Neural crest cell (in vitro differentiated cells): Measurements from ENCODE around the gene KRT84. TPM values are rescaled to one million over a fixed set of nuclear protein-coding genes. Genes with fewer than 3 reads are reported as not detected.
"Not testable (repeated sequence)": the region's sequence is repeated elsewhere in the genome, so short reads cannot be mapped to it uniquely, and the experiment has no call there.

Source experiments
- DNase-seq: peaks from one replicate; pipeline ENCODE4 v3.0.0; 2021; ENCODE audit warnings: low read depth, mixed read lengths, low spot score
- H3K27ac Mint-ChIP-seq: one replicate; pipeline ENCODE4 v1.8.0; 2021; ENCODE audit warnings: mild to moderate bottlenecking, mixed read lengths; ENCODE audit not compliant: unreplicated experiment
- H3K27me3 Mint-ChIP-seq: 2 replicates; pipeline ENCODE4 v1.8.0; 2021; ENCODE audit warnings: low read depth, mild to moderate bottlenecking, mixed read lengths
- H3K36me3 Mint-ChIP-seq: 2 replicates; pipeline ENCODE4 v1.8.0; 2021; ENCODE audit warnings: low read depth, mild to moderate bottlenecking, mixed read lengths
- H3K4me1 Mint-ChIP-seq: 2 replicates; pipeline ENCODE4 v1.8.0; 2021; ENCODE audit warnings: mixed read lengths
- H3K4me3 Mint-ChIP-seq: one replicate; pipeline ENCODE4 v1.8.0; 2021; ENCODE audit warnings: mild to moderate bottlenecking, mixed read lengths
- H3K9me3 Mint-ChIP-seq: 2 replicates; pipeline ENCODE4 v1.8.0; 2021; ENCODE audit warnings: mixed read lengths
- CTCF ChIP-seq: fragments of 200-600 bp; sonication (generic); conservative IDR thresholded peaks from 2 replicates; pipeline ENCODE4 v1.5.0; 2021; ENCODE audit warnings: antibody characterized with exemption, mild to moderate bottlenecking
- total RNA-seq: library from RNA; stranded (reverse); gene quantifications from 2 replicates; pipeline ENCODE4 v1.2.1, GENCODE V29; 2021

Gene KRT84
- total RNA-seq, 1 donor from 2014 or later, result not detected

DNA sequence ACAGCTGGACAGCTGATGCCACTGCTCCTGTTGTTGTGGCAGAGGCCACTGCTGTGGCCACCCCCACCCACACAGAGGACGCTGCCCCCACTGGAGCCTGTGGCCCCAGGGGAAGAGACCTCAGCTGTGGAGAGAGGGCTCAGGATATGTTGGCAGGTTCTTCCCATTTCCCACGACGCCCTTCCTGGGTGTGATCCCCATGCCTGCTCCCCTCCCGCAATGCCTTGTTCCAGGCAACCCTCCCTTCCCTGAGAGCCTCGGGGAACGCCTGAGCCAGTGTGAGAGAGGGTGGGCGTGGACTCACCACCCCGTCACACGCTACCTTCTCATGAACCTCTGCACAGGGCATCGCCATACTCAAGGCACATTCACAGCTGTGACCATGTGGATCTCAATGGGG lies 26.4 kb upstream of the KRT84 start:
- no peak for DNase-seq
- TF ChIP-seq CTCF, result no peak
- Mint-ChIP-seq H3K27me3 (peaks cover 2% of the 10 kb centered on the region), H3K36me3 (peaks cover 4% of the 10 kb centered on the region), H3K4me3 (no peak overlapping the region), H3K4me1 (peaks cover 6% of the 10 kb centered on the region), H3K27ac (no peak overlapping the region), H3K9me3 (peaks cover 3% of the 10 kb centered on the region)

- not testable (repeated sequence) for H3K4me3 Mint-ChIP-seq, H3K4me1 Mint-ChIP-seq, H3K27ac Mint-ChIP-seq, H3K27me3 Mint-ChIP-seq, H3K36me3 Mint-ChIP-seq, H3K9me3 Mint-ChIP-seq, DNase-seq
These were observed 25.3 kb upstream of the KRT84 start for GRCh38 chr12:52410589-52411248.

GRCh38 chr12:52407918-52408317 lies 22.5 kb upstream of the KRT84 start:
- TF ChIP-seq CTCF, result no peak

GRCh38 chr12:52405922-52406385 lies 20.5 kb upstream of the KRT84 start, which contains the start of gene KRT82:
Gene KRT82 (minus strand): TSS chr12:52406335. CDS start chr12:52406277, 58 bp downstream.
- H3K9me3 Mint-ChIP-seq, result peaks cover under 1% of the 10 kb centered on the region
- H3K4me3 Mint-ChIP-seq, result no peak within 1 kb of the TSS
- no peaks in the 10 kb centered on the region for H3K4me1 Mint-ChIP-seq
- peaks cover 2% of the 10 kb centered on the region for H3K27me3 Mint-ChIP-seq
- peaks cover 1% of the 10 kb centered on the region for H3K36me3 Mint-ChIP-seq
- no peak for TF ChIP-seq CTCF
- no peak within 1 kb of the TSS for H3K27ac Mint-ChIP-seq
- no peak for DNase-seq

More at GRCh38 chr12:52407918-52408317, 22.5 kb upstream of the KRT84 start:
- DNase-seq, result no peak
- H3K4me3 Mint-ChIP-seq, result no peak overlapping the region
- peaks cover 4% of the 10 kb centered on the region for H3K36me3 Mint-ChIP-seq
- peaks cover 2% of the 10 kb centered on the region for H3K27me3 Mint-ChIP-seq
- H3K27ac Mint-ChIP-seq, result no peak overlapping the region
- H3K4me1 Mint-ChIP-seq, result no peaks in the 10 kb centered on the region
- peaks cover 3% of the 10 kb centered on the region for H3K9me3 Mint-ChIP-seq

GRCh38 chr12:52404951-52405350 lies 19.5 kb upstream of the KRT84 start:
- no peaks in the 10 kb centered on the region for H3K9me3 Mint-ChIP-seq
- no peak for TF ChIP-seq CTCF
- no peak overlapping the region for H3K4me3 Mint-ChIP-seq
- H3K27ac Mint-ChIP-seq, result no peak overlapping the region
- H3K36me3 Mint-ChIP-seq, result no peaks in the 10 kb centered on the region
- no peak for DNase-seq
- peaks cover 2% of the 10 kb centered on the region for H3K27me3 Mint-ChIP-seq
- no peaks in the 10 kb centered on the region for H3K4me1 Mint-ChIP-seq

- Mint-ChIP-seq H3K4me3 (no peak overlapping the region), H3K9me3 (no peaks in the 10 kb centered on the region), H3K36me3 (no peaks in the 10 kb centered on the region), H3K4me1 (no peaks in the 10 kb centered on the region), H3K27ac (no peak overlapping the region), H3K27me3 (peaks cover 6% of the 10 kb centered on the region)
- TF ChIP-seq CTCF, result no peak
- no peak for DNase-seq
These were observed 18.1 kb upstream of the KRT84 start for GRCh38 chr12:52403561-52403960.
